ENCODE measurements around the gene SLC27A5. TPM values are rescaled to one million over a fixed set of nuclear protein-coding genes. Genes with fewer than 3 reads are reported as not detected.
A peak's percentile ranks its signal among the peaks of the same experiment; 100 is the strongest.
"Not testable (repeated sequence)": the region's sequence is repeated elsewhere in the genome, so short reads cannot be mapped to it uniquely, and the experiment has no call there.

SLC27A5 gene
- total RNA-seq, 2 donors from 2014 or later = 6.6 to 7.7 TPM

DNA sequence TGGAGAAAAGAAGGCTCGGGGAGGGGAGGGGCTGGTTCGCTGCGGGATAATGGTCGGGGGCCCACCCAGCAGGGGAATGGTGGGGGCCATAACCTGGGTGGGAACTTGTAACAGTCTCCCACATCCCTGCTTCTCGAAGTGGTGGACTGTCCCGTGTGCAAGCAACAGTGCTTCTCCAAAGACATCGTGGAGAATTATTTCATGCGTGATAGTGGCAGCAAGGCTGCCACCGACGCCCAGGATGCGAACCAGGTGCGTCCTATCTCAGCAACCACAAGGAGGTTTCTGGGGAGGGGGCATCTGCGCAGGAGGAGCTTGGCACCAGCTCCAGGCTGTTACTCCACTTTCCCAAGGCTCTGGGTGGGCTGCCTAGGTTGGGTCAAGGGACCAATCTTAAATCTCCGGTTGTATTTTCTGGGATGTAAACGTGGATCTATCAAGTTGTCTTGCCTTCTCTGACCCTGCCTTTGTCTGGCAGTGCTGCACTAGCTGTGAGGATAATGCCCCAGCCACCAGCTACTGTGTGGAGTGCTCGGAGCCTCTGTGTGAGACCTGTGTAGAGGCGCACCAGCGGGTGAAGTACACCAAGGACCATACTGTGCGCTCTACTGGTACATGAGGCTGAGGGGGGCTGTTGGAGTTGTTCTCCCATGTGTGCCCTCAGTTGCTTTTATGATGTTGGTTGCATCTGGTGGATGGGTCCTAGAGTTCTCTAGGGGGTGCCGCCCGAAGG is 33.7 kb upstream of the SLC27A5 start:
- H3K9me3 ChIP-seq (ENCODE audit: control insufficient read depth, low read length, poor library complexity, severe bottlenecking) = no peaks in the 10 kb centered on the region
- Mint-ChIP-seq H3K4me1 (peaks cover 36% of the 10 kb centered on the region), H3K27me3 (no peaks in the 10 kb centered on the region), H3K4me3 (peak overlapping the region; percentile 91), H3K27ac (peak overlapping the region; percentile 98), H3K36me3 (ENCODE audit: low read depth) (peaks cover 7% of the 10 kb centered on the region)
- ATAC-seq = no peak
- DNase-seq = no peak

DNA sequence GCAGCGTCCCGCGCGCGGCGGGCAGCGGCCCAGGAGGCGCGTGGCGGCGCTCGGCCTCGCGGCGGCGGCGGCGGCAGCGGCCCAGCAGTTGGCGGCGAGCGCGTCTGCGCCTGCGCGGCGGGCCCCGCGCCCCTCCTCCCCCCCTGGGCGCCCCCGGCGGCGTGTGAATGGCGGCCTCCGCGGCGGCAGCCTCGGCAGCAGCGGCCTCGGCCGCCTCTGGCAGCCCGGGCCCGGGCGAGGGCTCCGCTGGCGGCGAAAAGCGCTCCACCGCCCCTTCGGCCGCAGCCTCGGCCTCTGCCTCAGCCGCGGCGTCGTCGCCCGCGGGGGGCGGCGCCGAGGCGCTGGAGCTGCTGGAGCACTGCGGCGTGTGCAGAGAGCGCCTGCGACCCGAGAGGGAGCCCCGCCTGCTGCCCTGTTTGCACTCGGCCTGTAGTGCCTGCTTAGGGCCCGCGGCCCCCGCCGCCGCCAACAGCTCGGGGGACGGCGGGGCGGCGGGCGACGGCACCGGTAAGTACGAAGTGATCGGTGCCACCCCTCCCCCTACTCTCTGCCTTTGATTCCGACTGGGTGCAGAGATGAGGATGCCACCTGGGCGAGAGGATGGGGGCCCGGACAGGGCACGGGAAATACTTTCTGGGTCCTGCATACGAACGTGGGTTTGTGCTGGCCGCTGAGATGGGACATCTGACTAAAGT is 32.9 kb upstream of the SLC27A5 start:
- Mint-ChIP-seq H3K4me1 (peaks cover 34% of the 10 kb centered on the region), H3K4me3 (peak overlapping the region; percentile 95), H3K36me3 (ENCODE audit: low read depth) (peaks cover 7% of the 10 kb centered on the region), H3K27me3 (no peaks in the 10 kb centered on the region), H3K27ac (peak overlapping the region; percentile 98)
- peak; percentile 50 for ATAC-seq
- H3K9me3 ChIP-seq (ENCODE audit: control insufficient read depth, low read length, poor library complexity, severe bottlenecking) = no peaks in the 10 kb centered on the region
- DNase-seq = peak; percentile 69 to 80 (median 79)

DNA sequence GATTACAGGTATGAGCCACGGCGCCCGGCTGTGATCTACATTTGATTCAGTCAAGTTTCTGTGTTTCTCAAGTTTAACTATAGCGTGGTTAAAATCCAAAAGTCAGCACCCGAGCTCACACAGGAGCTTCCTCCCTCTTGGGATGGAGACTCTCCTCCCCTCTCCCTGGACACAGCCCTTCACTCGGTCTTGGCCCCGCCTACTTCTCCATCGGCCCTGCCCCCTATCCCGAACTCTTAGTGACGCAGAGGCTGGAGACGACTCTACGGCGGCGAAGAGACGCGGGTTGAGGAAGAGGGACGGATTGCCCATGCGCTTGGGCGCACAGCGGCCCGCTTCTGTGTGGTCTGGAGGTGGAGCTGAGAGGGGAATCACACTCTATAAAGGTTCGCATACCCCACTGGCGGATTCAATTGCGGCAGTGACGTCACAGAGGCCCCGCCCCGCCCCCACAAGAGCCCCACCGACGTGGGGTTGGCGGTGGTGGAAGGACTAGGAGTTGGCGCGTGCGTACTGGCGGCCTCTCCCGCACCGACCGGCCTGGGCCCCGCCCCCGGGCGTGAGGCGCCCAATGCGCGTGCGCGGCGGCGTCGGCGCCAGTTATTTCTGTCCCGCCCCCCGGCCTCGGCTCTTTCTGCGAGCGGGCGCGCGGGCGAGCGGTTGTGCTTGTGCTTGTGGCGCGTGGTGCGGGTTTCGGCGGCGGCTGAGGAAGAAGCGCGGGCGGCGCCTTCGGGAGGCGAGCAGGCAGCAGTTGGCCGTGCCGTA is 32.2 kb upstream of the SLC27A5 start, which contains the start of gene TRIM28:
TRIM28 (plus strand) TSS at position 239 of the 765 bp plus-strand sequence. CDS start 694 bp downstream, outside the sequence.
- peak within 1 kb of the TSS; percentile 95 for H3K4me3 Mint-ChIP-seq
- H3K36me3 Mint-ChIP-seq (ENCODE audit: low read depth) = peaks cover 7% of the 10 kb centered on the region
- H3K4me1 Mint-ChIP-seq = peaks cover 34% of the 10 kb centered on the region
- DNase-seq = peak; percentile 100
- peak within 1 kb of the TSS; percentile 98 for H3K27ac Mint-ChIP-seq
- ATAC-seq = peak; percentile 91
- H3K9me3 ChIP-seq (ENCODE audit: control insufficient read depth, low read length, poor library complexity, severe bottlenecking) = no peaks in the 10 kb centered on the region
- H3K27me3 Mint-ChIP-seq = no peaks in the 10 kb centered on the region

DNA sequence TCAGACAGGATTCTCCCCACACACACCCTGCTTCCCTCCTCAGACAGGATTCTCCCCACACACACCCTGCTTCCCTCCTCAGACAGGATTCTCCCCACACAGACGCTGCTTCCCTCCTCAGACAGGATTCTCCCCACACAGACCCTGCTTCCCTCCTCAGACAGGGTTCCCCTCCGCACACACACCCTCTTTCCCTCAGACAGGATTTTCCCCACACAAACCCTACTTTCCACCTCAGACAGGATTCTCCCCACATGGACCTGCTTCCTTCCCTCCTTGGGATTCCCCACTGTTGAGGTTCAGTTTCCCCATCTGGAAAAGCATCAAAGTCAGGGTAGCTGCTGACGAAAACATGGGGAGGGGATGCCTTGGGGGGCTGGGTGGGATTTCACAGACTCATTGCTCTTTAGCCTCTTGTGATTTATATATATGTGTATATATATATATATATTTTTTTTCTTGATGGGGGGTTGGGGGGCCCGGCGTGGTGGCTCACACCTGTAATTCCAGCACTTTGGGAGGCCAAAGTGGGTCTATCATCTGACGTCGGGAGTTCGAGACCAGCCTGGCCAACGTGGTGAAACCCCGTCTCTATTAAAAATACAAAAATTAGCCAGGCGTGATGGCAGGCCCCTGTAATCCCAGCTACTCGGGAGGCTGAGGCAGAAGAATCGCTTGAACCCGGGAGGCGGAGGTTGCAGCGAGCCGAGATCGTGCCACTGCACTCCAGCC is 31.0 kb upstream of the SLC27A5 start:
- H3K27me3 Mint-ChIP-seq; H3K4me3 Mint-ChIP-seq; H3K36me3 Mint-ChIP-seq (ENCODE audit: low read depth); H3K9me3 ChIP-seq (ENCODE audit: control insufficient read depth, low read length, poor library complexity, severe bottlenecking); ATAC-seq; DNase-seq: not testable (repeated sequence)
- H3K27ac Mint-ChIP-seq = peak overlapping the region; percentile 43
- H3K4me1 Mint-ChIP-seq = peaks cover 34% of the 10 kb centered on the region

DNA sequence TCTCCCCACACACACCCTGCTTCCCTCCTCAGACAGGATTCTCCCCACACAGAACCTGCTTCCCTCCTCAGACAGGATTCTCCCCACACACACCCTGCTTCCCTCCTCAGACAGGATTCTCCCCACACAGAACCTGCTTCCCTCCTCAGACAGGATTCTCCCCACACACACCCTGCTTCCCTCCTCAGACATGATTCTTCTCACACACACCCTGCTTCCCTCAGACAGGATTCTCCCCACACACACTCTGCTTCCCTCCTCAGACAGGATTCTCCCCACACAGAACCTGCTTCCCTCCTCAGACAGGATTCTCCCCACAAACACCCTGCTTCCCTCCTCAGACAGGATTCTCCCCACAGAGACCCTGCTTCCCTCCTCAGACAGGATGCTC is 27.4 kb upstream of the SLC27A5 start:
- peak overlapping the region; percentile 82 for H3K4me3 Mint-ChIP-seq
- H3K36me3 Mint-ChIP-seq (ENCODE audit: low read depth); H3K9me3 ChIP-seq (ENCODE audit: control insufficient read depth, low read length, poor library complexity, severe bottlenecking); DNase-seq; ATAC-seq; H3K27me3 Mint-ChIP-seq: not testable (repeated sequence)
- peaks cover 17% of the 10 kb centered on the region for H3K4me1 Mint-ChIP-seq
- H3K27ac Mint-ChIP-seq = peak overlapping the region; percentile 14

DNA sequence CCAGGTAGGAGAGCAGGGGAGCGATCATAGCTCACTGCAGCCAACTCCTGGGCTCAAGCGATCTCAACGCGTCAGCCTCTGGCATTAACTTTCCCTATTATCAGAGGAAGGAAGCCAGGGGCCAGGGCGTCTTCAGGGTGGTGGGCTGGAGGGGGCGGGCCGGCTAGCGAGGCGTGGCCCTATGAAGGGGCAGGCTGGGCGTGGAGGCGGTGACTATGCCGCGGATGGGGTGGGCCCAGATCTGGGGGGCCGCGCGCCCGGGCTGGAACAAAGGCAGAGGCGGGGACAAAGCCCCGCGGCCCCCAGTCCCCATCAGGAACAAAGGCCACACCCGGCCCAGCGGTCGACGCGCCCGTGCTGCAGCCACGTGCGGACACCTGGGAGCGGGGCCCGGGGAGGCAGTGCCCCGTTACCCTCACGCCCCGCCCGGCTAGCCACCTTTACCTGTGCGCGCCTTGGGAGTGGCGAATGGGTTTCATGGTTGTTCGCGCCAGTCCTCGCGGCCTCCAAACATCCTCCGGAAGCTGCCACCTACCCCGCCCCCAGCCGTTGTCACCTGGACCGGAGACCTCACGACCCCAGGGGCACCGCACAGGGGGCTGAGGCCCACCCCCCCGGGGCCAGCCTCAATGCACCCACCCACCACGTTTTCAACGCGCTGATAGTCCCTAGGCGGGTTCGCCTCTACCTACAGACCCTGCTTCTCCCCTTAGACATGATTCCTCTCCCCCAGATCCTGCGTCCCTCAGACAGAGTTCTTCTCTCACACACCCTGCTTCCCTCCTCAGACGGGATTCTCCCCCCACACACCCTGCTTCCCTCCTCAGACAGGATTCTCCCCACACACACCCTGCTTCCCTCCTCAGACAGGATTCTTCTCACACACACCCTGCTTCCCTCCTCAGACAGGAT is 26.7 kb upstream of the SLC27A5 start:
- Mint-ChIP-seq H3K27ac (peak overlapping the region; percentile 14), H3K36me3 (ENCODE audit: low read depth) (peaks cover 2% of the 10 kb centered on the region), H3K4me1 (peaks cover 10% of the 10 kb centered on the region), H3K4me3 (peak overlapping the region; percentile 82), H3K27me3 (no peaks in the 10 kb centered on the region)
- H3K9me3 ChIP-seq (ENCODE audit: control insufficient read depth, low read length, poor library complexity, severe bottlenecking) = no peaks in the 10 kb centered on the region
- DNase-seq (peak in 1 of 3 donors; percentile 11), ATAC-seq (peak; percentile 78)

DNA sequence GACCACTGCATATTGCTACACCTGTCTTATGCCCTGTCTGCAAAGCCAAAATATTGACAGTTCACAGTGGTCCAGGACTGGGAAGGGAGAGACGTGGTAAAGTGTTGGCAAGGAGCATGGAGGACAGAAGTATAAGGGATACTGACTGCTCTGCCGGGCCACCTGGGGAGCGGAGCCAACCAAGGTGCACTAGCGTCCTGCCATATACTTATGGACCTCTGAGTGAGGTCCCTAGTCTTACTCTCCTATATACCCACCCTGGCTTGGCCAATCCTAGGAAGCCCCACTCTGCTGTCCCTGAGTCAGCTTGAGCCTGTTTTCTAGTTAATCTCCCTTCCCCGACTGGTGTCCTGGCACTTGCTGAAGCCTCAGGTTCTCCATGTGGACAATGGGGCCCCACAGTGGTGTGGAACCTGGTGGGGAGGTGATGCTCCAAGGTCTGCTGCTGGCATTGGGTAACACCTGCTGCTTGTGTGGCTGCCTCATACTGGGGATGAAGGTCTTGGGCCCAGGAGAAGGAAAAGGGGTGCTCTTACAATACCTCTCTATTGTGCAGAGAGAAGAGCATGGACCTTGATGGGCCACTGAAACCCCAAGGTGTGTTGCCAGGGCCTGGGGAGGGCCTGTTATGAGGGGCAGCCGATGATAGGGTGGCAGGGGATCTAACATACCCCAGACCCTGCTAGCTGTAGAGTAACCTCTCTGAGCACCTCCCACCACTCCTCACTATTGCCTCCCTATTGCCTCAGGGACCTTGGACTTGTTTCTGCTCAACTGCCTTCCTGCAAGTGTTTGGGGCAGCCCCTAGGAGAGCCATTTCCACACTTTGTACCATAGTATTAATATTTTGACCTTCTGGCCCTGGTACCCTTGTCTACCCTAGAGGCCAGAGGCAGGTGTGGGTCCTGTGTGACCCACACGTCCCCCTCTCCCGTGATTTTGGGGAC is 25.3 kb upstream of the SLC27A5 start:
- Mint-ChIP-seq H3K36me3 (ENCODE audit: low read depth) (peaks cover 2% of the 10 kb centered on the region), H3K4me1 (peaks cover 9% of the 10 kb centered on the region), H3K27me3 (no peaks in the 10 kb centered on the region), H3K4me3 (peak overlapping the region; percentile 41), H3K27ac (peak overlapping the region; percentile 51)
- H3K9me3 ChIP-seq (ENCODE audit: control insufficient read depth, low read length, poor library complexity, severe bottlenecking) = no peaks in the 10 kb centered on the region
- no peak for ATAC-seq
- no peak for DNase-seq

DNA sequence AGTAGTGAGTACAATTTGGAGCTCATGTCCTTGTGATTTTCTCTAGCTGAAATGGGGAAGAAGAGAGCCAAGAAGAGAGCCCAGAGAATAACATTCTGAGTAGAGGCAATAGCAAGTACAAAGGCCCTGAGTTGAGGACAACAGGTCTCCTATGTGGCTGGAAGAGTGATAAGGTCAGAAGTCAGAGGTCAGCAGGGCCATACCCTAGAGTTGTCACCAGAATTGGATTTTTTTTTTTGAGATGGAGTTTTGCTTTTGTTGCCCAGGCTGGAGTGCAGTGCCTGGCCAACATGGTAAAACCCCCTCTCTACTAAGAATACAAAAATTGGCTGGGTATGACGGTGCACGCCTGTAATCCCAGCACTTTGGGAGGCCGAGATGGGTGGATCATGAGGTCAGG is 24.1 kb upstream of the SLC27A5 start:
- Mint-ChIP-seq H3K4me1 (peaks cover 9% of the 10 kb centered on the region), H3K36me3 (ENCODE audit: low read depth) (peaks cover 2% of the 10 kb centered on the region), H3K27ac (no peak overlapping the region), H3K27me3 (no peaks in the 10 kb centered on the region), H3K4me3 (no peak overlapping the region)
- DNase-seq (no peak), ATAC-seq (no peak)
- no peaks in the 10 kb centered on the region for H3K9me3 ChIP-seq (ENCODE audit: control insufficient read depth, low read length, poor library complexity, severe bottlenecking)

DNA sequence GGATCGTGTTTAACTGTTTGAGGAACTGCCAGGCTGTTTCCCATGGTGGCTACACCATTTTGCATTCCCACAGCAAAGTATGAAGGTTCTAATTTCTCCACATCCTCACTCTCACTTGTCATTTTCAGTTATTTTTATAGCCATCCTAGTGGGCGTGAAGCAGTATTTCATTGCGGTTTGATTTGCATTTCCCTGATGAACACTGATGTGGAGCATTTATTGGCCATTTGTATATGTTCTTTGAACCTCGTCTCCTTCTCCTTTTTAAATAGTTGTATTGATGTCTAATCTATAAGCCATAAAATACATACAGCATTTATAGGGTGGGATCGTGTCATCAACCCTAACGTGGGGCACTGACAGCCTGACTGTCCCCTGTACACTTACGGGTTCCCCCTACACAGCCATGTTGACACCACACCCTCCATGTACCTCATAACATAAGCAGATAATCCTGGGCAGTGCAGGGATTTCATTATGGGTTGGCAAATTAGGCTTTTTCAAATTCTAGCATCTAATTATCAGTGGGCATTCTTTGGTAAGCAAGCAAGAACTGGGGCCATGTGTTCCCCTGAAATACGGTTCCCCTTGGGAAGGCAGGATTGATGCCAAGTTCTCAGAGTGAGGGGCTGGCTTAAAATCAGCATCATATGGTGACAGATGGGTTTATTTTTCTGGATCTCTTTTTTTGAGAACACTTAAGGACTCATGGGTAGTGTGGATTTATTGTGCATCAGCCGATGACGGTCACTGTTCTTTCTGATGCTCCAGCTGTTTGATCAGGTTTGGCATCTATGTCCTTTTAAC is 19.4 kb upstream of the SLC27A5 start:
- peaks cover 2% of the 10 kb centered on the region for H3K4me1 Mint-ChIP-seq
- DNase-seq (no peak), ATAC-seq (no peak)
- H3K4me3 Mint-ChIP-seq = no peak overlapping the region
- H3K27me3 Mint-ChIP-seq = no peaks in the 10 kb centered on the region
- H3K36me3 Mint-ChIP-seq (ENCODE audit: low read depth) = peaks cover 2% of the 10 kb centered on the region
- no peaks in the 10 kb centered on the region for H3K9me3 ChIP-seq (ENCODE audit: control insufficient read depth, low read length, poor library complexity, severe bottlenecking)
- no peak overlapping the region for H3K27ac Mint-ChIP-seq

DNA sequence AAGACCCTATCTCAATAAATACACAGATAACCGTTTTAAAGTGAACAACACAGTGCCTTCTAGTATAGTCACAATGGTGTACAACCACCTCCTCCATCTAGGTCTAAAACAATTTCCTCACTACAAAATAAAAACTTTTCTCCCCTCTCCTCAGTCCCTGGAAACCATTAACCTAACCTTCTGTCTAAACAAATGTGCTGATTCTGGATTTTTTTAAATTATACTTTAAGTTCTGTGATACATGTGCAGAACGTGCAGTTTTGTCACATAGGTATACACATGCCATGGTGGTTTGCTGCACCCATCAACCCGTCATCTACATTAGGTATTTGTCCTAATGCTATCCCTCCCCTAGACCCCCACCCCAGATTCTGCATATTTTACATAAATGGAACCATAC is 17.6 kb upstream of the SLC27A5 start:
- H3K9me3 ChIP-seq (ENCODE audit: control insufficient read depth, low read length, poor library complexity, severe bottlenecking) = no peaks in the 10 kb centered on the region
- Mint-ChIP-seq H3K27ac (no peak overlapping the region), H3K4me3 (no peak overlapping the region), H3K4me1 (no peaks in the 10 kb centered on the region), H3K27me3 (no peaks in the 10 kb centered on the region), H3K36me3 (ENCODE audit: low read depth) (no peaks in the 10 kb centered on the region)
- DNase-seq (no peak), ATAC-seq (no peak)

DNA sequence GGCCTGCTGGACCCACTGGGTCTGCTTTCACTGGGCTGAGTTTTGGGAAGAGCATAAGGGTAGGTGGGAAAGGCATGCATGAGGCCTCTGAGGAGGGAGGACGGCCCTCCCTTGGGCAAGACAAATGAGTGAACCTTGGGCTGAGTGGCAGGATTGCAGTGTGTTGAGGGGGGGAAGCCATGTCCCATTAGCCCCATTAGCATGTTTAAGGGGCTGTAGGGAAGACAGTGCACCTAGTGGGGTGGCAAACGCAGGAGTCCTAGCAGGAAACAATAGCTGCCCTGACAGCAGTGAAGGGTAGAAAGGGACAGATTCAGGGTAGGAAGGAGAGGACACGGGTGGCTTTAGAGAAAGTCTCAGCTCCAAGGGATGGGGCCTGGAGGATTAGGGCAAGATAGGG is 10.9 kb upstream of the SLC27A5 start:
- peaks cover 25% of the 10 kb centered on the region for H3K4me1 Mint-ChIP-seq
- peaks cover 2% of the 10 kb centered on the region for H3K36me3 Mint-ChIP-seq (ENCODE audit: low read depth)
- ATAC-seq = no peak
- H3K4me3 Mint-ChIP-seq = no peak overlapping the region
- no peak for DNase-seq
- no peaks in the 10 kb centered on the region for H3K27me3 Mint-ChIP-seq
- H3K9me3 ChIP-seq (ENCODE audit: control insufficient read depth, low read length, poor library complexity, severe bottlenecking) = no peaks in the 10 kb centered on the region
- no peak overlapping the region for H3K27ac Mint-ChIP-seq

Data from T-helper 17 cell (primary cell).